ENCODE measurements around the gene STYK1.

Gene STYK1

GRCh38 chr12:10571141-10571540, 102.7 kb downstream of the STYK1 start:
- no peak for TF ChIP-seq Cebpa-rat (IDR thresholded peaks at IDR 0.05)
- Histone ChIP-seq H3K27ac (no peak overlapping the region), H4K20me1 (no peaks in the 10 kb centered on the region), H3K4me1 (no peaks in the 10 kb centered on the region), H3K36me3 (no peaks in the 10 kb centered on the region), H3K4me3 (no peak overlapping the region), H3K27me3 (no peaks in the 10 kb centered on the region), H3K4me2 (no peak overlapping the region), H3K9ac (no peak overlapping the region), H3K9me3 (replicated peaks in 1 of 11) (peaks cover 0 to 12% (median 7%) of the 10 kb centered on the region in 11 experiments; a peak in 14 of 22 replicates)

Measured in BLaER1 treated with 17β-estradiol and CSF1 and Interleukin-3, amounts not matched to agents 10 nM and 100 nM (cell line).